GM23248 (cell line): Measurements from ENCODE around the gene CHAC1. TPM values are rescaled to one million over a fixed set of nuclear protein-coding genes. Genes with fewer than 3 reads are reported as not detected.

Experiments used
- DNase-seq: peaks from one replicate; pipeline ENCODE4 v3.0.0-alpha.2; 2015
- H2AFZ ChIP-seq: fragments of 200-600 bp; sonication (generic); 2 replicates; pipeline ENCODE4 v1.6.1; 2016; ENCODE audit warnings: antibody characterized with exemption
- H3F3A ChIP-seq: fragments of 200-600 bp; sonication (generic); 2 replicates; pipeline ENCODE4 v1.6.1; 2016; ENCODE audit warnings: mild to moderate bottlenecking, antibody characterized with exemption, mixed run types; ENCODE audit not compliant: insufficient read depth
- H3K27ac ChIP-seq: fragments of 200-600 bp; sonication (generic); 2 replicates; pipeline ENCODE4 v1.5.1; 2016; ENCODE audit warnings: mild to moderate bottlenecking
- H3K27me3 ChIP-seq: fragments of 200-600 bp; sonication (generic); replicated peaks from 2 replicates; pipeline ENCODE4 v1.6.1; 2016; ENCODE audit warnings: mild to moderate bottlenecking; ENCODE audit not compliant: insufficient read depth
- H3K36me3 ChIP-seq: fragments of 200-600 bp; sonication (generic); 2 replicates; pipeline ENCODE4 v1.6.1; 2016; ENCODE audit warnings: low read depth, mild to moderate bottlenecking
- H3K4me1 ChIP-seq: fragments of 200-600 bp; sonication (generic); 2 replicates; pipeline ENCODE4 v1.6.1; 2016; ENCODE audit warnings: mild to moderate bottlenecking; ENCODE audit not compliant: insufficient read depth
- H3K4me2 ChIP-seq: fragments of 200-600 bp; sonication (generic); one replicate; pipeline ENCODE4 v1.6.1; 2016; ENCODE audit warnings: mild to moderate bottlenecking; ENCODE audit not compliant: unreplicated experiment
- H3K4me3 ChIP-seq: fragments of 200-600 bp; sonication (generic); 2 replicates; pipeline ENCODE4 v1.5.1; 2016; ENCODE audit warnings: mild to moderate bottlenecking
- H3K79me2 ChIP-seq: fragments of 200-600 bp; sonication (generic); 2 replicates; pipeline ENCODE4 v1.6.1; 2016; ENCODE audit warnings: mild to moderate bottlenecking; ENCODE audit not compliant: insufficient read depth
- H3K9ac ChIP-seq: fragments of 200-600 bp; sonication (generic); 2 replicates; pipeline ENCODE4 v1.6.1; 2016; ENCODE audit warnings: mild to moderate bottlenecking
- H3K9me2 ChIP-seq: fragments of 200-600 bp; sonication (generic); 2 replicates; pipeline ENCODE4 v1.6.1; 2016; ENCODE audit warnings: mixed run types, mild to moderate bottlenecking, moderate library complexity; ENCODE audit not compliant: insufficient read depth
- H3K9me3 ChIP-seq: fragments of 200-600 bp; sonication (generic); one replicate; pipeline ENCODE4 v1.6.1; 2017; ENCODE audit warnings: low read depth
- H4K20me1 ChIP-seq: fragments of 200-600 bp; sonication (generic); 2 replicates; pipeline ENCODE4 v1.6.0; 2016; ENCODE audit not compliant: insufficient read depth
- EZH2 ChIP-seq: fragments of 200-600 bp; sonication (generic); IDR thresholded peaks from 2 replicates; pipeline ENCODE4 v1.6.1; 2018; ENCODE audit warnings: antibody characterized with exemption, mild to moderate bottlenecking; ENCODE audit not compliant: insufficient read depth, poor library complexity, severe bottlenecking
- EZH2phosphoT487 ChIP-seq: fragments of 200-600 bp; sonication (generic); IDR thresholded peaks from 2 replicates; pipeline ENCODE4 v1.6.1; 2018; ENCODE audit warnings: antibody characterized with exemption, moderate library complexity, mild to moderate bottlenecking, low read depth; ENCODE audit not compliant: insufficient read depth
- WGBS, 2 experiments: methylation state at CpG; one replicate each; pipeline ENCODE4 v1.1.6; 2015 to 2017; ENCODE audit warnings: low lambda C conversion rate in 2 of 2, low coverage in 1 of 2; ENCODE audit errors: missing lambda C conversion rate in 2 of 2; 5-methylcytosine and 5-hydroxymethylcytosine counted together
- in situ Hi-C: fragments of 300-500 bp; cut with MboI; formaldehyde crosslinking; loops from 2 replicates; pipeline ENCODE4 v1.15.0; 2020
- polyA plus RNA-seq: library from polyadenylated mRNA; unstranded; fragments of >200 nt; fragmentation: Nextera tagmentation; extraction: Ambion mirVana; gene quantifications from 2 replicates; pipeline ENCODE4 v1.2.1, GENCODE V29; 2016
- total RNA-seq: library from RNA; depleted of rRNA; stranded (reverse); fragments of >200 nt; shearing (Covaris generic); gene quantifications from 2 replicates; pipeline ENCODE4 v1.2.3, GENCODE V29; 2014

CHAC1 gene
- total and polyA plus RNA-seq, 2 experiments from 2014 or later = 43.8 to 74.4 TPM

GRCh38 chr15:40937762-40938535, 15.3 kb upstream of the CHAC1 start:
- H3K36me3 ChIP-seq = no peaks in the 10 kb centered on the region
- TF ChIP-seq EZH2 = no peak
- no peak for TF ChIP-seq EZH2phosphoT487
- H3K4me1 ChIP-seq = 0 out of 2 replicates have a peak, but pooled peaks cover 8% of the 10 kb centered on the region
- in situ Hi-C loops = no loop called here
- H3K9me2 ChIP-seq = no peaks in the 10 kb centered on the region
- H3K9ac ChIP-seq = no peak overlapping the region
- no peak overlapping the region for H3K4me2 ChIP-seq
- DNase-seq = peak; percentile 44
- H3K4me3 ChIP-seq = no peak overlapping the region
- no peak overlapping the region for H2AFZ ChIP-seq
- H3F3A ChIP-seq = 0 out of 2 replicates have a peak, but pooled peaks cover 7% of the 10 kb centered on the region
- H4K20me1 ChIP-seq = no peaks in the 10 kb centered on the region
- WGBS, 2 experiments = 76 to 77% methylated on average over 18 to 19 of the region's 19 CpGs
- no peaks in the 10 kb centered on the region for H3K79me2 ChIP-seq
- no peaks in the 10 kb centered on the region for H3K9me3 ChIP-seq
- H3K27ac ChIP-seq = no peak overlapping the region
- no peaks in the 10 kb centered on the region for H3K27me3 ChIP-seq

- TF ChIP-seq EZH2phosphoT487 (no peak), EZH2 (no peak)
- no peaks in the 10 kb centered on the region for H3K9me3 ChIP-seq
- no peak overlapping the region for H3K9ac ChIP-seq
- H3K79me2 ChIP-seq = no peaks in the 10 kb centered on the region
- H3K27ac ChIP-seq = no peak overlapping the region
- H3K4me2 ChIP-seq = no peak overlapping the region
- H3F3A ChIP-seq = 0 out of 2 replicates have a peak, but pooled peaks cover 7% of the 10 kb centered on the region
- H3K4me1 ChIP-seq = 0 out of 2 replicates have a peak, but pooled peaks cover 8% of the 10 kb centered on the region
- H3K9me2 ChIP-seq = no peaks in the 10 kb centered on the region
- H3K4me3 ChIP-seq = no peak overlapping the region
- no peak overlapping the region for H2AFZ ChIP-seq
- DNase-seq = no peak
- in situ Hi-C loops = no loop called here
- no peaks in the 10 kb centered on the region for H3K36me3 ChIP-seq
- no peaks in the 10 kb centered on the region for H4K20me1 ChIP-seq
- no peaks in the 10 kb centered on the region for H3K27me3 ChIP-seq
- 95 to 99% methylated on average over 4 to 6 of the region's 6 CpGs for WGBS, 2 experiments
Measured at GRCh38 chr15:40938536-40938870, 14.8 kb upstream of the CHAC1 start.

GRCh38 chr15:40940296-40940801, 12.9 kb upstream of the CHAC1 start:
- Histone ChIP-seq H2AFZ (peak overlapping the region; percentile 15; the same call in 1 of the 2 replicates), H3K9me3 (no peaks in the 10 kb centered on the region), H3K9ac (no peak overlapping the region), H3K36me3 (no peaks in the 10 kb centered on the region), H3K4me3 (no peak overlapping the region), H3K4me2 (no peak overlapping the region), H3K4me1 (0 out of 2 replicates have a peak, but pooled peaks cover 8% of the 10 kb centered on the region), H3K9me2 (no peaks in the 10 kb centered on the region), H3K27me3 (no peaks in the 10 kb centered on the region), H4K20me1 (no peaks in the 10 kb centered on the region), H3K79me2 (no peaks in the 10 kb centered on the region), H3F3A (0 out of 2 replicates have a peak, but pooled peaks cover 7% of the 10 kb centered on the region), H3K27ac (no peak overlapping the region)
- in situ Hi-C loops = no loop called here
- 47 to 48% methylated on average over 15 of the region's 15 CpGs for WGBS, 2 experiments
- no peak for TF ChIP-seq EZH2phosphoT487
- TF ChIP-seq EZH2 = no peak
- DNase-seq = no peak

- Histone ChIP-seq H3K27ac (peak overlapping the region; percentile 17), H4K20me1 (no peaks in the 10 kb centered on the region), H3K79me2 (no peaks in the 10 kb centered on the region), H2AFZ (peak overlapping the region; percentile 98), H3K36me3 (no peaks in the 10 kb centered on the region), H3K9ac (peak overlapping the region; percentile 80), H3K4me3 (peak overlapping the region; percentile 72), H3K9me3 (no peaks in the 10 kb centered on the region), H3K4me1 (0 out of 2 replicates have a peak, but pooled peaks cover 8% of the 10 kb centered on the region), H3K4me2 (peak overlapping the region; percentile 61), H3F3A (0 out of 2 replicates have a peak, but pooled peaks cover 7% of the 10 kb centered on the region), H3K9me2 (no peaks in the 10 kb centered on the region), H3K27me3 (no peaks in the 10 kb centered on the region)
- DNase-seq = no peak
- TF ChIP-seq EZH2phosphoT487 (no peak), EZH2 (no peak)
- in situ Hi-C loops = no loop called here
- 39 to 50% methylated on average over 7 of the region's 7 CpGs for WGBS, 2 experiments
Measured at GRCh38 chr15:40941068-40941527, 12.2 kb upstream of the CHAC1 start.
